ENCODE results near the gene AUP1.

DNA sequence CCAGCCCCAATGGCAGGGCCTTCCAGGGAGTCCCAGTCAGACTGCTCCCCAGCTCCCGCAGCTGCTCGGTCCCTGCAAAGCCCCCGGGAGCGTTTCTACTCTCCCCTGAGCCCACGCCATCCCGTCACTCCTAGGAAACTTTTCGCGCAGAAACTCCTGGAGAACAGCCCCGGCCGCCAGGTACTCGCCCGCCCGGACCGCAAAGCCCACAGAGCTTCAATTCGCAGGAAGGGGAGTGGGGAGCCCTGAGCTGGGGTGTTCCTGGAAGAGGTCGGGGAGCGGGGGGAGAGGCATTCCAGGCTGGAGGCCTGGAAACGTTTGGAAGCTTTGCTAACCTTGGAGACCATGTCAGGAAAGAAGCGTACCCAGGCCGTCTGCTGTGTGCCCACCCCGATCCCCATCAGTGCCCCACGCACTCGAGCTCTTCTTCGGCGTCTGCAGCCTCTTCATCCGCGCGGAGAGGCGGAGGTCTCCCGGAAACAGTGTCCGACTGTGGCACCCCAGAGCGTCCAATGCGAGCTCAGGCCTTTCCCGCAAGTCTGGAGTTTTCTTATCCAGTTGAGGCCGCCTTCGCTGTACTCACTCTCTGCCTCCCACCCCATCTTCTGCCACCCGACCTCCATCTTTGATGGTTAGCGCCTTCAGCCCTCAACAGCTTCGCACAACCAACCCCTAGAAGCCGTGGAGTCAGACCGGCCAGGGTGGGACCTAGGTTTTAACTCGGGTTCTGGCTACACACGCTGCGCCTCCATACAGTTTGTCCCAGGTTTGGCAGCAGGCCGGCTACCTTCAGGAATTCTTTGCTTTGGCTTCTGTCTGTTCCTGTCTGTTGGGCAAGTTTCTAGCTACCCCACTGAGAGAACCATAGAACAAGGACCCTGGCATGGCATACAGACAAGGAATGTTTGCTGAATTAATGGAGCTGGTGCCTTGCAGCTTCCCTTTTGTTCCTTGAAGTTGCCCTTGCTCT, 25.7 kb downstream of the AUP1 start:
- TF ChIP-seq POLR2A (IDR thresholded peaks at IDR 0.05) = no peak
- TF ChIP-seq, protein P1, sequence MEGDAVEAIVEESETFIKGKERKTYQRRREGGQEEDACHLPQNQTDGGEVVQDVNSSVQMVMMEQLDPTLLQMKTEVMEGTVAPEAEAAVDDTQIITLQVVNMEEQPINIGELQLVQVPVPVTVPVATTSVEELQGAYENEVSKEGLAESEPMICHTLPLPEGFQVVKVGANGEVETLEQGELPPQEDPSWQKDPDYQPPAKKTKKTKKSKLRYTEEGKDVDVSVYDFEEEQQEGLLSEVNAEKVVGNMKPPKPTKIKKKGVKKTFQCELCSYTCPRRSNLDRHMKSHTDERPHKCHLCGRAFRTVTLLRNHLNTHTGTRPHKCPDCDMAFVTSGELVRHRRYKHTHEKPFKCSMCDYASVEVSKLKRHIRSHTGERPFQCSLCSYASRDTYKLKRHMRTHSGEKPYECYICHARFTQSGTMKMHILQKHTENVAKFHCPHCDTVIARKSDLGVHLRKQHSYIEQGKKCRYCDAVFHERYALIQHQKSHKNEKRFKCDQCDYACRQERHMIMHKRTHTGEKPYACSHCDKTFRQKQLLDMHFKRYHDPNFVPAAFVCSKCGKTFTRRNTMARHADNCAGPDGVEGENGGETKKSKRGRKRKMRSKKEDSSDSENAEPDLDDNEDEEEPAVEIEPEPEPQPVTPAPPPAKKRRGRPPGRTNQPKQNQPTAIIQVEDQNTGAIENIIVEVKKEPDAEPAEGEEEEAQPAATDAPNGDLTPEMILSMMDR (IDR thresholded peaks at IDR 0.05) = no peak
